GM21526 (cell line): Measurements from ENCODE around the gene C17orf58.
"Not testable (repeated sequence)": the region's sequence is repeated elsewhere in the genome, so short reads cannot be mapped to it uniquely, and the experiment has no call there.

ENCODE experiments used
- ATAC-seq: cut with Tn5 transposase; IDR thresholded peaks from one replicate; pipeline ENCODE4 v1.9.1; 2021; ENCODE audit warnings: moderate library complexity; ENCODE audit not compliant: unreplicated experiment, low FRiP score

C17orf58 gene

GRCh38 chr17:67963145-67963572, 33.1 kb downstream of the C17orf58 start:
- ATAC-seq: peak; percentile 69

- ATAC-seq: not testable (repeated sequence)
Observed at GRCh38 chr17:67962156-67962555, 34.1 kb downstream of the C17orf58 start.

- ATAC-seq: not testable (repeated sequence)
Observed at GRCh38 chr17:67960276-67960675, 36.0 kb downstream of the C17orf58 start.

- ATAC-seq: no peak
Observed at GRCh38 chr17:67959510-67959909, 36.8 kb downstream of the C17orf58 start.

- no peak for ATAC-seq
Observed at GRCh38 chr17:67950945-67951344, 45.3 kb downstream of the C17orf58 start.

- no peak for ATAC-seq
Observed at GRCh38 chr17:67947325-67947813, 48.9 kb downstream of the C17orf58 start.

GRCh38 chr17:67946513-67946912, 49.8 kb downstream of the C17orf58 start:
- ATAC-seq: no peak

- no peak for ATAC-seq
Observed at GRCh38 chr17:67944035-67944434, 52.2 kb downstream of the C17orf58 start.

- ATAC-seq: no peak
Observed at GRCh38 chr17:67942810-67943209, 53.5 kb downstream of the C17orf58 start.
